Measurements from ENCODE around the gene B3GNT2. TPM values are rescaled to one million over a fixed set of nuclear protein-coding genes. Genes with fewer than 3 reads are reported as not detected.

B3GNT2 gene
- polyA plus RNA-seq, 4 donors: 13.4 to 24.7 (median 19.2) TPM

- WGBS, 3 donors: 91 to 96% (median 92%) methylated on average over 6 of the region's 6 CpGs
- no peak for DNase-seq
- Histone ChIP-seq H3K36me3 (ENCODE audit: control insufficient read depth in 3 of 3, insufficient read depth in 2 of 3, low read depth in 1 of 3, low read length in 3 of 3) (peaks cover 0 to 9% (median 0%) of the 10 kb centered on the region in 3 donors), H3K4me3 (ENCODE audit: low read depth in 1 of 3, low read length in 3 of 3) (no peak overlapping the region), H3K27ac (ENCODE audit: low read depth in 1 of 3, low read length in 2 of 3) (no peak overlapping the region), H3K4me1 (ENCODE audit: control insufficient read depth in 3 of 3, insufficient read depth in 2 of 3, low read depth in 1 of 3, low read length in 2 of 3) (peaks cover 0 to 22% (median 10%) of the 10 kb centered on the region in 3 donors), H3K27me3 (ENCODE audit: control insufficient read depth in 3 of 3, insufficient read depth in 3 of 3, low read length in 3 of 3) (no peaks in the 10 kb centered on the region), H3K9me3 (ENCODE audit: control insufficient read depth in 2 of 2, insufficient read depth in 1 of 2, low read depth in 1 of 2, low read length in 1 of 2) (no peaks in the 10 kb centered on the region)
- FAIRE-seq: no peak
These were observed 9.6 kb downstream of the B3GNT2 start for GRCh38 chr2:62205554-62205953.

GRCh38 chr2:62206024-62206423 lies 10.1 kb downstream of the B3GNT2 start:
- Histone ChIP-seq H3K4me1 (ENCODE audit: control insufficient read depth in 3 of 3, insufficient read depth in 2 of 3, low read depth in 1 of 3, low read length in 2 of 3) (peaks cover 0 to 22% (median 10%) of the 10 kb centered on the region in 3 donors), H3K27ac (ENCODE audit: low read depth in 1 of 3, low read length in 2 of 3) (no peak overlapping the region), H3K27me3 (ENCODE audit: control insufficient read depth in 3 of 3, insufficient read depth in 3 of 3, low read length in 3 of 3) (no peaks in the 10 kb centered on the region), H3K4me3 (ENCODE audit: low read depth in 1 of 3, low read length in 3 of 3) (no peak overlapping the region), H3K36me3 (ENCODE audit: control insufficient read depth in 3 of 3, insufficient read depth in 2 of 3, low read depth in 1 of 3, low read length in 3 of 3) (peaks cover 0 to 9% (median 0%) of the 10 kb centered on the region in 3 donors), H3K9me3 (ENCODE audit: control insufficient read depth in 2 of 2, insufficient read depth in 1 of 2, low read depth in 1 of 2, low read length in 1 of 2) (no peaks in the 10 kb centered on the region)
- DNase-seq (no peak), FAIRE-seq (no peak)
- 87 to 93% (median 92%) methylated on average over 5 of the region's 5 CpGs for WGBS, 3 donors

GRCh38 chr2:62207491-62207890 lies 11.6 kb downstream of the B3GNT2 start:
- peaks cover 0 to 20% (median 10%) of the 10 kb centered on the region in 3 donors for H3K4me1 ChIP-seq (ENCODE audit: control insufficient read depth in 3 of 3, insufficient read depth in 2 of 3, low read depth in 1 of 3, low read length in 2 of 3)

GRCh38 chr2:62208074-62208757 lies 12.3 kb downstream of the B3GNT2 start:
- peaks cover 0 to 16% (median 0%) of the 10 kb centered on the region in 3 donors for H3K36me3 ChIP-seq (ENCODE audit: control insufficient read depth in 3 of 3, insufficient read depth in 2 of 3, low read depth in 1 of 3, low read length in 3 of 3)
- H3K9me3 ChIP-seq (ENCODE audit: control insufficient read depth in 2 of 2, insufficient read depth in 1 of 2, low read depth in 1 of 2, low read length in 1 of 2): no peaks in the 10 kb centered on the region
- FAIRE-seq (no peak), DNase-seq (no peak)
- H3K27me3 ChIP-seq (ENCODE audit: control insufficient read depth in 3 of 3, insufficient read depth in 3 of 3, low read length in 3 of 3): no peaks in the 10 kb centered on the region
- H3K4me3 ChIP-seq (ENCODE audit: low read depth in 1 of 3, low read length in 3 of 3): no peak overlapping the region
- peaks cover 0 to 18% (median 10%) of the 10 kb centered on the region in 3 donors for H3K4me1 ChIP-seq (ENCODE audit: control insufficient read depth in 3 of 3, insufficient read depth in 2 of 3, low read depth in 1 of 3, low read length in 2 of 3)
- WGBS, 3 donors: 70 to 85% (median 78%) methylated on average over 4 of the region's 4 CpGs
- peak overlapping the region in 2 of 3 donors; percentile 6 to 11 for H3K27ac ChIP-seq (ENCODE audit: low read depth in 1 of 3, low read length in 2 of 3)

More at GRCh38 chr2:62207491-62207890, 11.6 kb downstream of the B3GNT2 start:
- FAIRE-seq (no peak), DNase-seq (no peak)
- no peak overlapping the region for H3K27ac ChIP-seq (ENCODE audit: low read depth in 1 of 3, low read length in 2 of 3)
- no peaks in the 10 kb centered on the region for H3K27me3 ChIP-seq (ENCODE audit: control insufficient read depth in 3 of 3, insufficient read depth in 3 of 3, low read length in 3 of 3)
- 85 to 93% (median 92%) methylated on average over 10 of the region's 10 CpGs for WGBS, 3 donors
- no peaks in the 10 kb centered on the region for H3K9me3 ChIP-seq (ENCODE audit: control insufficient read depth in 2 of 2, insufficient read depth in 1 of 2, low read depth in 1 of 2, low read length in 1 of 2)
- H3K36me3 ChIP-seq (ENCODE audit: control insufficient read depth in 3 of 3, insufficient read depth in 2 of 3, low read depth in 1 of 3, low read length in 3 of 3): peaks cover 0 to 14% (median 0%) of the 10 kb centered on the region in 3 donors
- no peak overlapping the region for H3K4me3 ChIP-seq (ENCODE audit: low read depth in 1 of 3, low read length in 3 of 3)

DNA sequence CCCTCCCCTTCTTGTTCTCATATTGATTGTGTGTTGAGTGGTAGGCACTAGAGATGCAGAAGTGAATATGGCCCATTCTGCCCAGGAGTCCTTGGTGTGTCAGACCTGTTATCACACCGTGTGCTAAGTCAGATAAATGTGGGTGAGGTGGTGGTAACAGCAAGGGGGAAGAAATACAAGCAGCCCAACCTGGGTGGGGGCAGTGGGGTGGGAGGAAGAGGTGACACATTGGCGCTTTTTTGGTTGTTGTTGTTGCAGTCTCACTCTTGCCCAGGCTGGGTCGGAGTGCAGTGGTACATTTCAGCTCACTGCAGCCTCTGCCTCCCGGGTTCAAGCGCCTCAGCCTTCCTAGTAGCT lies 12.8 kb downstream of the B3GNT2 start:
- no peaks in the 10 kb centered on the region for H3K9me3 ChIP-seq (ENCODE audit: control insufficient read depth in 2 of 2, insufficient read depth in 1 of 2, low read depth in 1 of 2, low read length in 1 of 2)
- no peak overlapping the region for H3K4me3 ChIP-seq (ENCODE audit: low read depth in 1 of 3, low read length in 3 of 3)
- DNase-seq (no peak), FAIRE-seq (no peak)
- H3K27ac ChIP-seq (ENCODE audit: low read depth in 1 of 3, low read length in 2 of 3): peak overlapping the region in 2 of 3 donors; percentile 6 to 11
- peaks cover 0 to 14% (median 10%) of the 10 kb centered on the region in 3 donors for H3K4me1 ChIP-seq (ENCODE audit: control insufficient read depth in 3 of 3, insufficient read depth in 2 of 3, low read depth in 1 of 3, low read length in 2 of 3)
- peaks cover 0 to 18% (median 0%) of the 10 kb centered on the region in 3 donors for H3K36me3 ChIP-seq (ENCODE audit: control insufficient read depth in 3 of 3, insufficient read depth in 2 of 3, low read depth in 1 of 3, low read length in 3 of 3)
- no peaks in the 10 kb centered on the region for H3K27me3 ChIP-seq (ENCODE audit: control insufficient read depth in 3 of 3, insufficient read depth in 3 of 3, low read length in 3 of 3)
- 68 to 72% (median 72%) methylated on average over 5 of the region's 5 CpGs for WGBS, 3 donors

- H3K27ac ChIP-seq (ENCODE audit: low read depth in 1 of 3, low read length in 2 of 3): no peak overlapping the region
- peaks cover 0 to 15% (median 14%) of the 10 kb centered on the region in 3 donors for H3K4me1 ChIP-seq (ENCODE audit: control insufficient read depth in 3 of 3, insufficient read depth in 2 of 3, low read depth in 1 of 3, low read length in 2 of 3)
- no peaks in the 10 kb centered on the region for H3K27me3 ChIP-seq (ENCODE audit: control insufficient read depth in 3 of 3, insufficient read depth in 3 of 3, low read length in 3 of 3)
- no peaks in the 10 kb centered on the region for H3K9me3 ChIP-seq (ENCODE audit: control insufficient read depth in 2 of 2, insufficient read depth in 1 of 2, low read depth in 1 of 2, low read length in 1 of 2)
- 77 to 84% (median 80%) methylated on average over 8 of the region's 8 CpGs for WGBS, 3 donors
- H3K4me3 ChIP-seq (ENCODE audit: low read depth in 1 of 3, low read length in 3 of 3): no peak overlapping the region
- H3K36me3 ChIP-seq (ENCODE audit: control insufficient read depth in 3 of 3, insufficient read depth in 2 of 3, low read depth in 1 of 3, low read length in 3 of 3): peaks cover 0 to 21% (median 0%) of the 10 kb centered on the region in 3 donors
- DNase-seq (no peak), FAIRE-seq (no peak)
These were observed 13.6 kb downstream of the B3GNT2 start for GRCh38 chr2:62209427-62209991.

- Histone ChIP-seq H3K27me3 (ENCODE audit: control insufficient read depth in 3 of 3, insufficient read depth in 3 of 3, low read length in 3 of 3) (no peaks in the 10 kb centered on the region), H3K27ac (ENCODE audit: low read depth in 1 of 3, low read length in 2 of 3) (peak overlapping the region; percentile 9 to 68 (median 16)), H3K4me3 (ENCODE audit: low read depth in 1 of 3, low read length in 3 of 3) (no peak overlapping the region), H3K9me3 (ENCODE audit: control insufficient read depth in 2 of 2, insufficient read depth in 1 of 2, low read depth in 1 of 2, low read length in 1 of 2) (peaks cover 0 to 13% of the 10 kb centered on the region in 2 donors), H3K4me1 (ENCODE audit: control insufficient read depth in 3 of 3, insufficient read depth in 2 of 3, low read depth in 1 of 3, low read length in 2 of 3) (peaks cover 7 to 21% (median 20%) of the 10 kb centered on the region in 3 donors), H3K36me3 (ENCODE audit: control insufficient read depth in 3 of 3, insufficient read depth in 2 of 3, low read depth in 1 of 3, low read length in 3 of 3) (peaks cover 0 to 15% (median 0%) of the 10 kb centered on the region in 3 donors)
- WGBS, 3 donors: 65 to 69% (median 66%) methylated on average over 11 of the region's 11 CpGs
- peak; percentile 24 to 44 for DNase-seq
- no peak for FAIRE-seq
These were observed 19.6 kb downstream of the B3GNT2 start for GRCh38 chr2:62215306-62216064.

DNA sequence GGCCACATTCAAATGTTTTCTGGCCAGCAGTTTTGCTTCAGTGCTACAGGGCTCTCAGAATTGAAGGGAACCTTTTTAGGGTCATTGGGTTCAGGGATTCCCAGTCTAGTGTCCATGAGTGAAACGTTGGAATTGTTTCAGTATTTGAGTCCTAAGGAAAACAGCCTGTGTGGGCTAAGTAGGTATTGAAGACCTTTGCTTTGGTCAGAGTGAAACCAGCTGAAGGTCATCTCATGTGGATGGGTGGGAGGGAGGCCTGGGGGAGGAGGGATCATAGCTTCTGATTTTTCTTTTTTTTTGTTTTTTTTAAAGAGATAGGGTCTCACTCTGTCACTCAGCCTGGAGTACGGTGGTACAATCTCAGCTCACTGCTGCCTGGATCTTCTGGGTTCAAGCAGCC lies 20.2 kb downstream of the B3GNT2 start:
- H3K4me3 ChIP-seq (ENCODE audit: low read depth in 1 of 3, low read length in 3 of 3): no peak overlapping the region
- peaks cover 0 to 15% (median 0%) of the 10 kb centered on the region in 3 donors for H3K36me3 ChIP-seq (ENCODE audit: control insufficient read depth in 3 of 3, insufficient read depth in 2 of 3, low read depth in 1 of 3, low read length in 3 of 3)
- WGBS, 3 donors: 49 to 66% (median 55%) methylated on average over 2 of the region's 2 CpGs
- H3K27ac ChIP-seq (ENCODE audit: low read depth in 1 of 3, low read length in 2 of 3): peak overlapping the region; percentile 9 to 68 (median 31)
- H3K4me1 ChIP-seq (ENCODE audit: control insufficient read depth in 3 of 3, insufficient read depth in 2 of 3, low read depth in 1 of 3, low read length in 2 of 3): peaks cover 7 to 21% (median 21%) of the 10 kb centered on the region in 3 donors
- peaks cover 0 to 13% of the 10 kb centered on the region in 2 donors for H3K9me3 ChIP-seq (ENCODE audit: control insufficient read depth in 2 of 2, insufficient read depth in 1 of 2, low read depth in 1 of 2, low read length in 1 of 2)
- no peak for DNase-seq
- no peak for FAIRE-seq
- no peaks in the 10 kb centered on the region for H3K27me3 ChIP-seq (ENCODE audit: control insufficient read depth in 3 of 3, insufficient read depth in 3 of 3, low read length in 3 of 3)

All from small intestine (tissue), 7 donors.